HT-29 (cell line): ENCODE data around the gene MORN4. TPM values are rescaled to one million over a fixed set of nuclear protein-coding genes. Genes with fewer than 3 reads are reported as not detected.

ENCODE experiments used
- DNase-seq: peaks from one replicate; pipeline ENCODE4 v3.0.0-alpha.2; 2015; ENCODE audit warnings: low spot score
- total RNA-seq: library from RNA; depleted of rRNA; stranded (reverse); fragments of >200 nt; shearing (Covaris generic); gene quantifications from 2 replicates; pipeline ENCODE4 v1.2.3, GENCODE V29; 2014; rRNA removed

MORN4 gene
- total RNA-seq, 1 experiment from 2014 or later: 1.2 TPM

DNA sequence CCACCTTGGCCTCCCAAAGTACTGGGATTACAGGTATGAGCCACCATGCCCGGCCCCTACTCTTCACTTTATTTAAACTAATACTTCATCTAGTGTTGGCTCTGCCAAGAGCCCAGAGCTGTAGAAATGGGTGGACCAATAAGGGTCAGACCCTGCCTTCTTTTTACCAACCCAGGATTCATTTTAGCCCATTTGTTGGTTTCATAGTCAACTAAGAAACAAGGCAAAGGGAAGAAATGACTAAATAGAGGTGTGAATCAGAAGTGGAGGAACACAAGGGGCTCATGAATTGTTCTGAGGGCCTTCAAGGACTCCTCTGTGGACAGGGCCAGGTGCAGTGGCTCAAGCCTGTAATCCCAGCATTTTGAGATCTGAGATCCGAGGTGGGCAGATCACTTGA is 59.6 kb downstream of the MORN4 start:
- DNase-seq: no peak

- DNase-seq: no peak
These were observed 60.3 kb downstream of the MORN4 start for GRCh38 chr10:97573021-97573420.

DNA sequence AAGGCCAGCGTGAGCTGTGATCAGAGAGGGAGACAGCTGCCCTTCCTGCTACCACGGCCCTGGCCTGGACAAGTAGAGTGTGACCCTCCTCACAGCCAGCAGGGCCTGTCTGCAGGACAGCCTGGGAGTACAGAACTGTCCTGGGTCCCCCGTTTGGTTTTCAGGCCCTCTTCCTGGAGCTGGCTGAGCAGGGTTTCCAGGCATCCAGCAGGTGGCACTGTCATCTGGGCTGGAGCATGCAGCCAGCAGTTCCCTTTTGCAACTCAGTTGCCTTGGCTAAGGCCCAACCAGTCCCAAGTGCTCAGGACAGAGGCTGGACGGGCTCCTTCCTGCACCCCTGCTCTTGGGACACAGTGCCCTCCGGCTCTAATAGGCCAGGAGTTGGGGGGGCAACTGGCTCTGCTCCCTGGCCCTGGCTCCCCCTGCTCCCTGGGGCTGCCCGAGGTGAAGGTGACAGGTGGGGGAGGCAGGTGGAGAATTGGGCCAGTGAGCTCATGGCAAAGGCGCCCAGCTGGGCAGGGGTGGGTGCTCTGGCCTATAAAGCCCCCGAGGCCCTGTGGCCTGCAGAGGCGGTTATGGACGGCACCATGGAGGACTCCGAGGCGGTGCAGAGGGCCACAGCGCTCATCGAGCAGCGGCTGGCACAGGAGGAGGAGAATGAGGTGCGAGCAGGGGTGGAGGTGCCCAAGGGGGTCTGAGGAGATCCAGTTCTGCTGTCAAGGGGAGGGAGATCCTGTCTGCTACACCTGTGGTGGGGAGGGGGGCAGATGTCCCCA is 60.9 kb downstream of the MORN4 start, which contains the start of gene ANKRD2:
TSS of gene ANKRD2 (plus strand) at position 566 of the 776 bp plus-strand sequence. CDS start at position 576, 10 bp downstream.
- peak; percentile 75 for DNase-seq

GRCh38 chr10:97571622-97572021 is 61.7 kb downstream of the MORN4 start:
- peak; percentile 65 for DNase-seq

GRCh38 chr10:97570789-97571471 is 62.4 kb downstream of the MORN4 start:
- no peak for DNase-seq

DNA sequence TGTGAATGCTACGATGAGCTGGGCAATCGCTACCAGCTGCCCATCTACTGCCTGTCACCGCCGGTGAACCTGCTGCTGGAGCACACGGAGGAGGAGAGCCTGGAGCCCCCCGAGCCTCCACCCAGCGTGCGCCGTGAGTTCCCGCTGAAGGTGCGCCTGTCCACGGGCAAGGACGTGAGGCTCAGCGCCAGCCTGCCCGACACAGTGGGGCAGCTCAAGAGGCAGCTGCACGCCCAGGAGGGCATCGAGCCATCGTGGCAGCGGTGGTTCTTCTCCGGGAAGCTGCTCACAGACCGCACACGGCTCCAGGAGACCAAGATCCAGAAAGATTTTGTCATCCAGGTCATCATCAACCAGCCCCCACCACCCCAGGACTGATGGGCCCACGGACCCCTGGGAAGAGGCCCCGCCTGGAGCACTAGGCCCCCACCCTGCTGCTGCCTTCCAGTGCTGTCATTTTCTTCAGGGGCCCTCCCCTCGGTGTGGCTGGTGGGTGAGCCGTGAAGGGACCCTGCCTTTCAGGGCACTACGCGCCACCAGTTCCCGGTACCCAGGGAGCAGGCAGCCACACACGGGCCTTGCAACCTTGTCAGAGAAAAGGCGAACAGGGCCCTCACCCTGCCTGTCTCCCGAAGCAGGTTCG is 63.0 kb downstream of the MORN4 start:
- no peak for DNase-seq

GRCh38 chr10:97567891-97568290 is 65.4 kb downstream of the MORN4 start:
- no peak for DNase-seq

DNA sequence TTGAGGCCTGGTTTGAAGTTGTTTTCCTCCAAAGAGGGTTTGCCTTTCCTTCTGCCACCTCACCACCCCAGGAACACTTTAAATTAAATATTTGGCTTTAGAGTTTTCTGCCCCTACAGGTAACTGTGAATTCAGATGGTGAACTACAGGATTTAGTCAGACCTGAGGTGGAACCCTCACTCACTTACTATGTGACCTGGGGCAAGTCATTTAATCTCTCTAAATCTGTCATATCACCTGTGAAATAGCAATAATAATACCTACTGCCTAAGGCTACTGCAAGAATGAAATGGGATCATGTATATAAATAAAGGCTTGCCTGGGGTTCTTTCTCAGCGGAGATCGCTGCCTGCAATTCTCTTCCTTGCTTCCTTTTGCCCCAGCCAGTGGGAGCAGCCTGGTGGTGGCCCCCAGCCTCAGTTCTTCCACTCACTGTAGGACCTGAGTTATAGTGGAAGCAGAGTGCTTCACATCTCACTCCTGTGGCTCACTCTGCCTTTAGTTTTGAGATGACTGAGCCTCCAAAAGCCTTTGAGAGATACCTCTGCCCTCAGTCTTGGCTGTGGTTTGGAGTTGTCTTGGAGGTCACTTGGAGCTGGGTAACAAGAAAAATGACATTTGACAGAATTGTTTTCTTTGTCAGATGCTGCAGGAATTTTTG is 66.8 kb downstream of the MORN4 start:
- DNase-seq: no peak

DNA sequence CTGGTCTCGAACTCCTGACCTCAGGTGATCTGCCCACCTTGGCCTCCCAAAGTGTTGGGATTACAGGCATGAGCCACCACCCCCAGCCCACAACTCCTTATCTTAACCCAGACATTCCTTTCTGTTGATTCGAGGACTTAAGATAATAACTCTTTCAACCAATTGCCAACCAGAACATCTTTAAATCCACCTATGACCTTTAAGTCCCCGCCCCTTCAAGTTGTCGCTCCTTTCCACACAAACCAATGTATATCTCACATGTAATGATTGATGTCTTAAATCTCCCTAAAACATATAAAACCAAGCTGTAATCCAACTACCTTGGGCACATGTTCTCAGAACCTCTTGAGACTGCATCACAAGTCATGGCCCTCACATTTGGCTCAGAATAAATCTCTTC is 68.5 kb downstream of the MORN4 start:
- DNase-seq: no peak

Other genes with a start within 250 kb of the MORN4 start
- 67.7 and 76.2 TPM in 2 replicates for gene RRP12, start 232.2 kb downstream of the MORN4 start, total RNA-seq
- gene PGAM1, start 207.3 kb downstream of the MORN4 start, total RNA-seq: 362 and 400 TPM in 2 replicates
- 35.6 and 44.3 TPM in 2 replicates for gene EXOSC1, start 187.5 kb downstream of the MORN4 start, total RNA-seq
- gene ZDHHC16, start 187.3 kb downstream of the MORN4 start, total RNA-seq: 43.8 and 48.4 TPM in 2 replicates
- 78.7 and 103 TPM in 2 replicates for gene MMS19, start 135.1 kb downstream of the MORN4 start, total RNA-seq
- 21.2 and 23.5 TPM in 2 replicates for gene UBTD1, start 134.6 kb downstream of the MORN4 start, total RNA-seq
- gene ANKRD2, start 60.7 kb downstream of the MORN4 start, total RNA-seq: 0.23 TPM in 1 of 2 replicates, not detected in the other
- gene HOGA1, start 49.1 kb downstream of the MORN4 start, total RNA-seq: 0.26 and 0.36 TPM in 2 replicates
- gene C10orf62, start 43.8 kb downstream of the MORN4 start, total RNA-seq: not detected in 2 replicates
- 10.4 and 11.2 TPM in 2 replicates for gene PI4K2A, start 7.2 kb upstream of the MORN4 start, total RNA-seq
- gene AVPI1, start 53.7 kb upstream of the MORN4 start, total RNA-seq: 31.9 and 35.5 TPM in 2 replicates
- gene MARVELD1, start 80.2 kb upstream of the MORN4 start, total RNA-seq: 24.5 and 24.9 TPM in 2 replicates
- 34.6 and 45.5 TPM in 2 replicates for gene ZFYVE27, start 103.6 kb upstream of the MORN4 start, total RNA-seq
- 0.21 TPM in 1 of 2 replicates, not detected in the other for gene SFRP5, start 138.5 kb upstream of the MORN4 start, total RNA-seq
- gene GOLGA7B, start 216.3 kb upstream of the MORN4 start, total RNA-seq: 1.1 and 1.7 TPM in 2 replicates